ENCODE data around the gene RAET1L. TPM values are rescaled to one million over a fixed set of nuclear protein-coding genes. Genes with fewer than 3 reads are reported as not detected.
"Not testable (repeated sequence)": the region's sequence is repeated elsewhere in the genome, so short reads cannot be mapped to it uniquely, and the experiment has no call there.

The RAET1L gene
- polyA plus RNA-seq, 6 donors from 2014 or later = not detected

- Mint-ChIP-seq H3K4me3 (no peak overlapping the region), H3K27me3 (peaks cover 78 to 90% (median 83%) of the 10 kb centered on the region in 3 donors), H3K36me3 (peaks cover 3 to 9% of the 10 kb centered on the region in 2 donors), H3K9me3 (no peaks in the 10 kb centered on the region), H3K4me1 (no peaks in the 10 kb centered on the region), H3K27ac (no peak overlapping the region)
- peak; percentile 67 to 77 for ATAC-seq (ENCODE audit: low read depth in 2 of 2)
- DNase-seq = no peak
Measured at GRCh38 chr6:149974825-149975224, 50.5 kb downstream of the RAET1L start.

DNA sequence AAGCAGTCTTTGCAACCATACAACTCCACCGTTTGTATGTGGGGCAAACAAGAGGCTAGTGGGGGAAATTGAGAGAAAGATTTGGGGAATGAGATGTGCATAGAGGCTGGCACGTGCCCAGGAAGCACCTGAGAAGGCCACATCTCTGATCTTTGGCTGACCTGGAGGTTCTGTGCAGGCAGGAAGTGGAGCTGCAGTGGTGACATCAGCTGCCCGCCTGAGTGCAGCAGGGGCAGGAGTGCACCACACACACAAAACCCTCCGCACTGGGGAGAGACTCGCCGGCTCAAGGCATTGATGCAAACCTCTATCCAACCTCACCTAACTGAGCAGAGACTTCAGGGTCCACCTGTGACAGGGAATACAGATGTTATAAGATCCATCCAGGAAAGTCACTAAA is 50.9 kb downstream of the RAET1L start:
- H3K27me3 Mint-ChIP-seq = peaks cover 79 to 93% (median 84%) of the 10 kb centered on the region in 3 donors
- H3K4me1 Mint-ChIP-seq = not testable (repeated sequence)

DNA sequence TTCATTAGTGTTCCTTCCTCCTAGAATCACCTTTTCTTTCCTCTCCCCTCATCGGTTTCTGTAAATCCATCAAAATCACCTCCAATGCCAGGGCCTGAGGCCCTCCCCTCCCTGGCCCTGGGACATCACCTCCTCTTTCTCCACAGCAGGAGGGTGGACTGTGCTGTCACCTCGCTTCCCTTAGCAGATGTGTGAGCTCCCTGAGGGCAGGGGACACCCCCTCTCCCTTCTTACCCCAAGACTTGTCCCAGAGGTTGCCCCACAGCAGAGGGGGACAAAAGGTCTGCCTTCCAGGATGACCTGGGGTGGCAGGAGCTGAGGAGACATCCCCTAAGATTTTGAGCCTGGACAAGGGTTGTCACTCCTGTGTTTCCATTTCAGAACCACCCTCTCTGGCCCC is 55.7 kb downstream of the RAET1L start:
- peaks cover 13 to 15% (median 14%) of the 10 kb centered on the region in 3 donors for H3K4me1 Mint-ChIP-seq
- no peak overlapping the region for H3K27ac Mint-ChIP-seq
- peaks cover 78 to 87% (median 82%) of the 10 kb centered on the region in 3 donors for H3K27me3 Mint-ChIP-seq
- ATAC-seq (ENCODE audit: low read depth in 2 of 2) (no peak), DNase-seq (no peak)
- H3K4me3 Mint-ChIP-seq = no peak overlapping the region
- peaks cover 3 to 18% of the 10 kb centered on the region in 2 donors for H3K36me3 Mint-ChIP-seq
- H3K9me3 Mint-ChIP-seq = peaks cover 0 to 6% (median 0%) of the 10 kb centered on the region in 7 donors

More for the DNA sequence above, 50.9 kb downstream of the RAET1L start:
- H3K4me3 Mint-ChIP-seq, H3K27ac Mint-ChIP-seq, DNase-seq, H3K9me3 Mint-ChIP-seq, H3K36me3 Mint-ChIP-seq: not testable (repeated sequence)
- peak; percentile 78 to 87 for ATAC-seq (ENCODE audit: low read depth in 2 of 2)

GRCh38 chr6:149968909-149969308 is 56.4 kb downstream of the RAET1L start:
- peaks cover 3 to 23% of the 10 kb centered on the region in 2 donors for H3K36me3 Mint-ChIP-seq
- peaks cover 77 to 87% (median 82%) of the 10 kb centered on the region in 3 donors for H3K27me3 Mint-ChIP-seq
- H3K4me3 Mint-ChIP-seq; ATAC-seq (ENCODE audit: low read depth in 2 of 2); H3K27ac Mint-ChIP-seq; DNase-seq; H3K9me3 Mint-ChIP-seq: not testable (repeated sequence)
- peaks cover 19 to 22% (median 22%) of the 10 kb centered on the region in 3 donors for H3K4me1 Mint-ChIP-seq

Other genes starting within 250 kb of the RAET1L start
- gene LRP11, start 161.2 kb downstream of the RAET1L start, polyA plus RNA-seq (ENCODE audit: low read depth in 6 of 6) = under 1 TPM in 2 of 6 donors, not detected in 4; 0.12 to 0.28 TPM
- gene RAET1E, start 127.4 kb downstream of the RAET1L start, polyA plus RNA-seq (ENCODE audit: low read depth in 6 of 6) = not detected
- gene RAET1G, start 102.4 kb downstream of the RAET1L start, polyA plus RNA-seq (ENCODE audit: low read depth in 6 of 6) = not detected
- gene ULBP2, start 83.5 kb downstream of the RAET1L start, polyA plus RNA-seq (ENCODE audit: low read depth in 6 of 6) = not detected
- gene ULBP1, start 61.6 kb downstream of the RAET1L start, polyA plus RNA-seq (ENCODE audit: low read depth in 6 of 6) = not detected
- gene ULBP3, start 43.6 kb upstream of the RAET1L start, polyA plus RNA-seq (ENCODE audit: low read depth in 6 of 6) = not detected
- under 1 TPM in 1 of 6 donors, not detected in 5; 0.22 TPM for gene PPP1R14C, start 117.5 kb upstream of the RAET1L start, polyA plus RNA-seq (ENCODE audit: low read depth in 6 of 6)